ENCODE data around the gene TPX2. TPM values are rescaled to one million over a fixed set of nuclear protein-coding genes. Genes with fewer than 3 reads are reported as not detected.

The TPX2 gene
- total and polyA plus RNA-seq, 2 of the 8 experiments (the other 6 are each of a cell fraction or from before 2014, with no cell fraction given) = 43.6 to 125 TPM

- TF ChIP-seq HDAC2 (IDR thresholded peaks at IDR 0.05; ENCODE audit: borderline replicate concordance in 1 of 2, low read depth in 2 of 2, low read length in 2 of 2) (0 out of 4 replicates have a peak, but pooled peaks have one; percentile 5 to 14), SRF (IDR thresholded peaks at IDR 0.05; ENCODE audit: low read depth, low read length) (no peak), RFX5 (IDR thresholded peaks at IDR 0.05; ENCODE audit: borderline replicate concordance, low read depth, low read length) (no peak), JUND (IDR thresholded peaks at IDR 0.05; ENCODE audit: low read length) (no peak), KDM4A (IDR thresholded peaks at IDR 0.05; ENCODE audit: low read depth, low read length, severe bottlenecking) (no peak), CREB1 (IDR thresholded peaks at IDR 0.05) (no peak), RXRA (IDR thresholded peaks at IDR 0.05; ENCODE audit: insufficient read depth, low read depth, low read length) (no peak), TBP (IDR thresholded peaks at IDR 0.05; ENCODE audit: low read depth, low read length) (no peak), EP300 (IDR thresholded peaks at IDR 0.05; ENCODE audit: borderline replicate concordance in 1 of 2, low read depth in 2 of 2, low read length in 2 of 2) (no peak), CBX5 (IDR thresholded peaks at IDR 0.05; ENCODE audit: low read depth, low read length) (no peak), ATF3 (IDR thresholded peaks at IDR 0.05; ENCODE audit: insufficient read depth, low read depth, low read length) (no peak), SIRT6 (IDR thresholded peaks at IDR 0.05; ENCODE audit: low read length) (no peak)
These were observed 474 bp downstream of the TPX2 start (continued) for GRCh38 chr20:31739550-31739977.
